ENCODE results near the gene IDUA.
"Not testable (repeated sequence)": the region's sequence is repeated elsewhere in the genome, so short reads cannot be mapped to it uniquely, and the experiment has no call there.

The IDUA gene

GRCh38 chr4:988726-989721 lies 2.2 kb downstream of the IDUA start:
- no peak for DNase-seq

GRCh38 chr4:989722-990471 lies 3.1 kb downstream of the IDUA start:
- no peak for DNase-seq

- no peak for DNase-seq
Observed at GRCh38 chr4:990746-991367, 4.0 kb downstream of the IDUA start.

GRCh38 chr4:991451-992296 lies 4.8 kb downstream of the IDUA start:
- no peak for DNase-seq

- DNase-seq: no peak
Observed at GRCh38 chr4:992297-993110, 5.7 kb downstream of the IDUA start.

- no peak for DNase-seq
Observed at GRCh38 chr4:993111-994029, 6.5 kb downstream of the IDUA start, which contains the start of gene SLC26A1. TSS of gene SLC26A1 (minus strand) at chr4:993404. CDS start at chr4:991703, 1,701 bp downstream.

GRCh38 chr4:995311-996026 lies 8.6 kb downstream of the IDUA start:
- no peak for DNase-seq

- DNase-seq: no peak
Observed at GRCh38 chr4:996030-996996, 9.5 kb downstream of the IDUA start.

GRCh38 chr4:996997-997374 lies 10.1 kb downstream of the IDUA start:
- DNase-seq: no peak

GRCh38 chr4:997375-998071 lies 10.7 kb downstream of the IDUA start:
- DNase-seq: no peak

- no peak for DNase-seq
Observed at GRCh38 chr4:998096-998691, 11.3 kb downstream of the IDUA start.

GRCh38 chr4:999240-999863 lies 12.5 kb downstream of the IDUA start:
- not testable (repeated sequence) for DNase-seq

GRCh38 chr4:999882-1000425 lies 13.1 kb downstream of the IDUA start:
- no peak for DNase-seq

- DNase-seq: no peak
Observed at GRCh38 chr4:1000686-1001260, 13.9 kb downstream of the IDUA start.

GRCh38 chr4:1001561-1002130 lies 14.8 kb downstream of the IDUA start:
- DNase-seq: no peak

GRCh38 chr4:1002131-1002630 lies 15.3 kb downstream of the IDUA start:
- no peak for DNase-seq

Measured in COR-L47 (cell line).